GM12891 (cell line): ENCODE measurements around the gene NAGPA.

ENCODE experiments used
- POLR2A ChIP-seq: IDR thresholded peaks from 2 replicates; pipeline ENCODE4 v1.6.1; 2011; ENCODE audit warnings: low read depth, low read length, control low read depth
- POLR2AphosphoS5 ChIP-seq: IDR thresholded peaks from 2 replicates; pipeline ENCODE4 v1.6.1; 2011; ENCODE audit warnings: low read depth, low read length, control low read depth
- TAF1 ChIP-seq: IDR thresholded peaks from 2 replicates; pipeline ENCODE4 v1.6.1; 2011; ENCODE audit warnings: low read depth, low read length, control low read depth

DNA sequence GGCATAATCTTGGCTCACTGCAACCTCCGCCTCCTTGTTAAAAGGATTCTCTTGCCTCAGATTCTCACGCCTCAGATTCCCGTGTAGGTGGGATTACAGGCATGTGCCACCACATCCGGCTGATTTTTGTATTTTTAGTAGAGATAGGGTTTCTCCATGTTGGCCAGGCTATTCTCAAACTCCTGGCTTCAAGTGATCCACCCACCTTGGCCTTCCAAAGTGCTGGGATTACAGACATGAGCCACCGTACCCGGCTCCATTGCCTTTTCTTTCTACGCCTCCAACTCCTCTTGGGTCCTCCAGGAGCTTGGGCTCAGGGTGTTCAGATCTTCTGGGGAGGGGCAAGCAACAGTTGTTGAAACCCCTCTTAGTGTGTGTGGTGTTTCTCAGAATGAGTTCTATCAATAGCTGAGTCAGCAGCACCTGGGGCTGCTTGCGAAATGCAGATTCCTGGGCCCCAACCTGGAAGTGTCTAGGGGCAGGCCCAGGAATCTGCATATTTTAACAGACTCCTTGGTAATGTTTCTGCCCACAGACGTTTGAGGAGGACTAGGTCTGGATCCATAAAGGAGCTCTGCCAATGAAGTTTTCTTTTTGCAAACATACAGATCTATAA lies 44.2 kb downstream of the NAGPA start:
- TF ChIP-seq TAF1: no peak
- TF ChIP-seq POLR2AphosphoS5: no peak
- TF ChIP-seq POLR2A: no peak
